Motor neuron (in vitro differentiated cells): ENCODE results near the gene PCK1. TPM values are rescaled to one million over a fixed set of nuclear protein-coding genes. Genes with fewer than 3 reads are reported as not detected.
A peak's percentile ranks its signal among the peaks of the same experiment; 100 is the strongest.

Source experiments
- ATAC-seq, 8 experiments: fragments of 200-7000 bp; cut with Tn5 transposase; replicated peaks in 6 of 8; 2 replicates each; pipeline ENCODE4 v1.8.0; 2021; ENCODE audit warnings: mild to moderate bottlenecking in 8 of 8, moderate library complexity in 8 of 8
- H3K27ac ChIP-seq, 2 donors: fragments of 250-450 bp; sonication (Bioruptor Pico); 2 replicates each; pipeline ENCODE4 v1.9.0; 2021; ENCODE audit warnings: antibody characterized with exemption in 2 of 2, mild to moderate bottlenecking in 2 of 2, moderate library complexity in 1 of 2
- H3K4me1 ChIP-seq, 2 donors: fragments of 250-450 bp; sonication (Bioruptor Pico); replicated peaks in 1 of 2; 2 replicates each; pipeline ENCODE4 v1.6.1; 2021; ENCODE audit warnings: antibody characterized with exemption in 2 of 2, mild to moderate bottlenecking in 2 of 2, moderate library complexity in 1 of 2
- H3K4me3 ChIP-seq, 5 donors: fragments of 250-450 bp; sonication (Bioruptor Pico); 2 replicates each; pipeline ENCODE4 v1.9.0; 2021; ENCODE audit warnings: antibody characterized with exemption in 5 of 5, mild to moderate bottlenecking in 5 of 5, moderate library complexity in 4 of 5
- WGBS, 10 experiments: fragments of 450-650 bp; shearing (Covaris generic); methylation state at CpG; one replicate each; pipeline ENCODE4 v1.0.0; 2022; 5-methylcytosine and 5-hydroxymethylcytosine counted together
- in situ Hi-C, 9 experiments: fragments of 400-800 bp; cut with MboI; loops; one replicate each; pipeline ENCODE4 v1.15.0; 2021; ENCODE audit warnings: low sequenced_read_pairs in 9 of 9, low pct_unique_long_range_greater_than_20kb in 2 of 9; ENCODE audit not compliant: unreplicated experiment in 9 of 9
- total RNA-seq, 8 experiments: library from RNA; unstranded; fragments of 300-600 nt; gene quantifications; 2 replicates each; pipeline versions ENCODE4 v1.2.3 to v1.2.4, GENCODE V29; 2022

The PCK1 gene
- total RNA-seq, 8 experiments from 2014 or later = 0.22 to 1.3 (median 0.39) TPM; not detected in 2

- Histone ChIP-seq H3K27ac (no peak overlapping the region), H3K4me3 (no peak overlapping the region), H3K4me1 (peaks cover 0 to 8% of the 10 kb centered on the region in 2 donors)
- ATAC-seq = peak in 2 of 8 experiments; percentile 16 to 48
- WGBS, 10 experiments = 30 to 89% (median 65%) methylated on average over 2 to 11 of the region's 15 CpGs
- in situ Hi-C loops = no loop called here
These were observed 2.2 kb upstream of the PCK1 start for GRCh38 chr20:57558614-57559288.

- Histone ChIP-seq H3K4me1 (peaks cover 0 to 8% of the 10 kb centered on the region in 2 donors), H3K4me3 (no peak overlapping the region), H3K27ac (no peak overlapping the region)
- peak in 1 of 8 experiments; percentile 65 for ATAC-seq
- 51 to 100% (median 84%) methylated on average over 1 to 10 of the region's 10 CpGs; no CpG with 5 or more reads in 2 of the 10 experiments for WGBS, 10 experiments
- in situ Hi-C loops = no loop called here
These were observed 1.6 kb upstream of the PCK1 start for GRCh38 chr20:57559289-57559634.

DNA sequence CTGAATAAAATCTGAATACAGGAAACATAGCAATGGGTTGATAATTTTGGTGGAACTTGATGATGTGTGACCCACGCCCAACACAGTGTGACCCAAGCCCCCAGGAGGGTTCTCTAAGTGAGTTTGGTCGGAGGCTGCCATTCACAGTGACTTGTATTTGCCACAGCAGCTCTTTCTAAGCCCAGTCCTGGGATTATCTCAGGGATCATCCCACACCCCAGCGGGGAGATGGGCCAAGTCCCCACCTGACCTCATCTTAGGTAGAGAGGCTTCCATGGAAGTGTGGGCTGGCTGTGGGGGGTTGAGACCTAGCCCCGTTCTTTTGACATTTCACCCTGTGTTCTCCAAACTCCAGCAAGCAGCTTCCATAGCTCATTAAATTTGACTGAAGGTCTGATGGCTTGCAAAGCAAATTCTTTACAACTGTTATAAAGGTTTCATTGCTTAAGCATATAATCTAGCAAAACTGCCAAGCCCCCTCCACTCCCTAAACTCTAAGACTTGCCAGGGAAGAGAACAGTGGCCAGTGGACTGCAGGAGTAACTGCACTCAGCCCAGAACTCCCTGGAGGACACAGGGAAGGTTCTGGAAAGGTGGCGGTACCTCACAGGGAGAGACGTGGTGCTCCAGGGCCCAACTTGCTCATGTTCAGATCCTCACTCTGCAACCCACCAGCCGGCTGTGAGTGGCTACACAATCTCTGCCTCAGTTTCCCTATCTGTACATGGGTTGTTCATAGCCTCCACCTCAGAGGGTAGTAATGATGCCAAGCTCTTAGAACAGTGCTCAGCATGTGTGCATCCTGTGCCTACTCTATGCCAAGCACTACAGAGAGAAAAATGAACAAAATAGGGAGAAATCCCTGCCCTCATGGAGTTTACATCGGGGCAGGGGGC lies 1.0 kb upstream of the PCK1 start:
- H3K27ac ChIP-seq = no peak overlapping the region
- no peak overlapping the region for H3K4me3 ChIP-seq
- no peak for ATAC-seq
- H3K4me1 ChIP-seq = peaks cover 0 to 8% of the 10 kb centered on the region in 2 donors
- 0 to 97% (median 73%) methylated on average over 1 to 5 of the region's 8 CpGs; no CpG with 5 or more reads in 4 of the 10 experiments for WGBS, 10 experiments
- in situ Hi-C loops = no loop called here

GRCh38 chr20:57561356-57562279 lies 708 bp downstream of the PCK1 start:
- peaks cover 0 to 8% of the 10 kb centered on the region in 2 donors for H3K4me1 ChIP-seq
- WGBS, 10 experiments = 30 to 98% (median 89%) methylated on average over 3 to 16 of the region's 24 CpGs; no CpG with 5 or more reads in 3 of the 10 experiments
- no peak overlapping the region for H3K27ac ChIP-seq
- no peak for ATAC-seq
- H3K4me3 ChIP-seq = no peak overlapping the region
- in situ Hi-C loops = no loop called here

DNA sequence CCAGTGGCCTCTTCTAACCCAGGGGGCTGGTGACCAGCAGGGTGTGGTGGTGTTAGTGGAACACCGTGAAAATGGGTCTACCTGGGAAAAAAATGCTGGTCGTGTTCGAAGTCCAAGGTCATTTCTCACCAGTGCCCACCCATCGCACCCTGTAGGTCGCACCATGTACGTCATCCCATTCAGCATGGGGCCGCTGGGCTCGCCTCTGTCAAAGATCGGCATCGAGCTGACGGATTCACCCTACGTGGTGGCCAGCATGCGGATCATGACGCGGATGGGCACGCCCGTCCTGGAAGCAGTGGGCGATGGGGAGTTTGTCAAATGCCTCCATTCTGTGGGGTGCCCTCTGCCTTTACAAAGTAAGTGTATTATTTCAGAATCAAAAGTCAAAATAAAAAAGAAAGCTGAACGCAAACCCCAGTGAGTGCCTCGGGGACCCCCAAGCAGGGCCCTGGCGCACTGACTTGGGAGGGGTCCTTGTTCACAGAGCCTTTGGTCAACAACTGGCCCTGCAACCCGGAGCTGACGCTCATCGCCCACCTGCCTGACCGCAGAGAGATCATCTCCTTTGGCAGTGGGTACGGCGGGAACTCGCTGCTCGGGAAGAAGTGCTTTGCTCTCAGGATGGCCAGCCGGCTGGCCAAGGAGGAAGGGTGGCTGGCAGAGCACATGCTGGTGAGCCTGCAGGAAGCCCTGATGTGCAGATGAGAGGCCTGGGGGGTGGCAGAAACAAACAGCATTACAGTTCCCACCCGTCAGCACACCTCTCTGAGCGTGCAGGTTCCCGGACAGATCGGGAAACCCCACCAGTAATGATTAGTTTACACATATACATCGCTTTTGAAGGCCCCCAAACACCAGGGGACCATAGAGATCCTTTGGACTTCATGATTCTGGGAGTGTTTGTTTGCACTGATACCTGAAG lies 1.9 kb downstream of the PCK1 start:
- ATAC-seq = no peak
- no peak overlapping the region for H3K27ac ChIP-seq
- in situ Hi-C loops = no loop called here
- H3K4me1 ChIP-seq = peaks cover 0 to 8% of the 10 kb centered on the region in 2 donors
- 61 to 95% (median 80%) methylated on average over 1 to 30 of the region's 35 CpGs; no CpG with 5 or more reads in 2 of the 10 experiments for WGBS, 10 experiments
- no peak overlapping the region for H3K4me3 ChIP-seq

DNA sequence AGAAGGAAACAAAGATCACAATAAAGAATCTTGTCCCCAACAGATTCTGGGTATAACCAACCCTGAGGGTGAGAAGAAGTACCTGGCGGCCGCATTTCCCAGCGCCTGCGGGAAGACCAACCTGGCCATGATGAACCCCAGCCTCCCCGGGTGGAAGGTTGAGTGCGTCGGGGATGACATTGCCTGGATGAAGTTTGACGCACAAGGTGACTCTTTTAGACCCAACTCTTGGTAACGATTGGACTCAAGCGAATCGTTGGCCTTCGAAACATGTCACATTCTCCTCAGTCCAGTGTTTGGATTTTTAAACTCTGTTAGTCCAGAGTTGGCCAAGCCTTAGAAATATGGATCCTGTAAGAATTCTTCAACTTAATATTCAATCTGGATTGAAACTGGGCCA lies 2.6 kb downstream of the PCK1 start:
- H3K4me1 ChIP-seq = peaks cover 2 to 8% of the 10 kb centered on the region in 2 donors
- H3K27ac ChIP-seq = no peak overlapping the region
- no peak for ATAC-seq
- 58 to 96% (median 88%) methylated on average over 1 to 12 of the region's 12 CpGs; no CpG with 5 or more reads in 2 of the 10 experiments for WGBS, 10 experiments
- no peak overlapping the region for H3K4me3 ChIP-seq
- in situ Hi-C loops = no loop called here

DNA sequence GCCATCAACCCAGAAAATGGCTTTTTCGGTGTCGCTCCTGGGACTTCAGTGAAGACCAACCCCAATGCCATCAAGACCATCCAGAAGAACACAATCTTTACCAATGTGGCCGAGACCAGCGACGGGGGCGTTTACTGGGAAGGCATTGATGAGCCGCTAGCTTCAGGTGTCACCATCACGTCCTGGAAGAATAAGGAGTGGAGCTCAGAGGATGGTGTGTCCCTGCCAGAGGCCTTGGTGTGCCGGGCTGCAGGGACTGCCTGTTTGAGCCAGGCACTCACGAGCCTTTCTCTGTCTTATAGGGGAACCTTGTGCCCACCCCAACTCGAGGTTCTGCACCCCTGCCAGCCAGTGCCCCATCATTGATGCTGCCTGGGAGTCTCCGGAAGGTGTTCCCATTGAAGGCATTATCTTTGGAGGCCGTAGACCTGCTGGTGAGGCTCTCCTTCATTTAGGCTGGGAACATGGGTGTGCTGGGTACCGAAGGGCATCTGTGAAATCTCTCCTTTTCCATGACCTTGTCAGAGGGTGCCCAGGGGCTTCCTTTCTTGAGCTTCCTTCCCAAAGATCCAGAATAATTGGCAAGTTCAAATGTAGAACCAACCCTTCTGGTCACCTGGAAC lies 3.4 kb downstream of the PCK1 start:
- Histone ChIP-seq H3K27ac (no peak overlapping the region), H3K4me3 (no peak overlapping the region), H3K4me1 (peaks cover 3 to 8% of the 10 kb centered on the region in 2 donors)
- in situ Hi-C loops = no loop called here
- WGBS, 10 experiments = 31 to 100% (median 64%) methylated on average over 1 to 9 of the region's 14 CpGs; no CpG with 5 or more reads in 2 of the 10 experiments
- ATAC-seq = no peak

DNA sequence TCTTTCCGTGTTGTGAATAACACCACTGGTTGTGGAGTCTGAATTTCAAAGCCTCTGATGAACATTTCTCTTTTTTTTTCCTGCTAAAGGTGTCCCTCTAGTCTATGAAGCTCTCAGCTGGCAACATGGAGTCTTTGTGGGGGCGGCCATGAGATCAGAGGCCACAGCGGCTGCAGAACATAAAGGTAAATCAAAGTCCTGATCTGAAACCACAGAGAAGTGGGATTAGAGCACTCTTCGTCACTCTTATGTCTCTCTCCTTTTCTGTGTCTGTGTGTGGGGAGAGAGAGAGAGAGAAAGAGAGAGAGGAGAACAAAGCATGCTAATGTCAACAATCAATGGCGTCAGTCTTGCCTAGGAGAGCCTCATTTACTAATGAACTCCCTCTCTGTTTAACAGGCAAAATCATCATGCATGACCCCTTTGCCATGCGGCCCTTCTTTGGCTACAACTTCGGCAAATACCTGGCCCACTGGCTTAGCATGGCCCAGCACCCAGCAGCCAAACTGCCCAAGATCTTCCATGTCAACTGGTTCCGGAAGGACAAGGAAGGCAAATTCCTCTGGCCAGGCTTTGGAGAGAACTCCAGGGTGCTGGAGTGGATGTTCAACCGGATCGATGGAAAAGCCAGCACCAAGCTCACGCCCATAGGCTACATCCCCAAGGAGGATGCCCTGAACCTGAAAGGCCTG lies 4.2 kb downstream of the PCK1 start:
- WGBS, 10 experiments = 52 to 100% (median 80%) methylated on average over 2 to 8 of the region's 11 CpGs; no CpG with 5 or more reads in 1 of the 10 experiments
- peaks cover 3 to 10% of the 10 kb centered on the region in 2 donors for H3K4me1 ChIP-seq
- no peak for ATAC-seq
- H3K27ac ChIP-seq = no peak overlapping the region
- in situ Hi-C loops = no loop called here
- H3K4me3 ChIP-seq = no peak overlapping the region

DNA sequence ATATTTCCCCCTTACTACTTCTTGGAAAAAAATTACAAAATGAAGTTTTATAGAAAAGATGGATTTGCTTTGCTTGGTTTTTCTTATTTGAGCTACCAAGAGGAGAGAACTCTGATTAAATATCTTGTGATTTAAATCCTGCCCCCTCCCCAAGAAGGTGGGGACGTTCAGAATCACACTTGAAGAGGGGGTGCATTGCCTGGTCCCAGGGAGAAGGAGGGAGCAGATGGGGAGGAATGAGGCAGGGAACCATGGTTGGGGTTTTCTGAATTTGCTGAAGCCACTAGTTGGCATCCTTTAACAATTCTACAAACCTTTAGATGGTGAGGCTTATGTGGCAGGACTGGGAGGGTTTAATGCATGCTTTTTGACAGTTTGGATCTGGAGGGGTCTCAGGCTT lies 5.5 kb downstream of the PCK1 start:
- no peak for ATAC-seq
- no peak overlapping the region for H3K4me3 ChIP-seq
- H3K27ac ChIP-seq = no peak overlapping the region
- H3K4me1 ChIP-seq = peaks cover 9 to 12% of the 10 kb centered on the region in 2 donors
- in situ Hi-C loops = no loop called here
- 0 to 25% (median 17%) methylated on average over 1 of the region's 1 CpG; no CpG with 5 or more reads in 5 of the 10 experiments for whole genome bisulfite sequencing, 10 experiments

- no peak for ATAC-seq
- 20 to 90% (median 57%) methylated on average over 1 to 7 of the region's 10 CpGs; no CpG with 5 or more reads in 1 of the 10 experiments for WGBS, 10 experiments
- Histone ChIP-seq H3K27ac (no peak overlapping the region), H3K4me1 (peaks cover 9 to 12% of the 10 kb centered on the region in 2 donors), H3K4me3 (no peak overlapping the region)
- in situ Hi-C loops = no loop called here
These were observed 6.0 kb downstream of the PCK1 start for GRCh38 chr20:57566803-57567459.
